ENCODE results near the gene PPP2CA. TPM values are rescaled to one million over a fixed set of nuclear protein-coding genes. Genes with fewer than 3 reads are reported as not detected.

PPP2CA gene
- 215 to 280 TPM (median 271 TPM) in 5 replicates for total RNA-seq (2022; extraction: Qiagen RNA extraction)

GRCh38 chr5:134225780-134226440, at the start of gene PPP2CA:
PPP2CA (minus strand) TSS chr5:134226073; CDS start chr5:134225861, 212 bp downstream.

GRCh38 chr5:134176511-134177368, 49.1 kb downstream of the PPP2CA start, which contains the start of gene SKP1:
SKP1 (minus strand) TSS chr5:134176950; CDS start chr5:134174022, 2,928 bp downstream.

Other genes starting within 250 kb of the PPP2CA start
- gene VDAC1, start 221.1 kb downstream of the PPP2CA start, total RNA-seq (2022; extraction: Qiagen RNA extraction): 388 to 404 TPM (median 395 TPM) in 5 replicates
- 9.7 to 11.2 TPM (median 11.1 TPM) in 5 replicates for gene TCF7, start 111.4 kb downstream of the PPP2CA start, total RNA-seq (2022; extraction: Qiagen RNA extraction)
- 608 to 781 TPM (median 629 TPM) in 5 replicates for gene SKP1, start 49.1 kb downstream of the PPP2CA start, total RNA-seq (2022; extraction: Qiagen RNA extraction)
- 1.1 to 1.4 TPM (median 1.2 TPM) in 5 replicates for gene CDKL3, start 141.1 kb upstream of the PPP2CA start, total RNA-seq (2022; extraction: Qiagen RNA extraction)
- 56.4 to 79.6 TPM (median 65.8 TPM) in 5 replicates for gene UBE2B, start 145.5 kb upstream of the PPP2CA start, total RNA-seq (2022; extraction: Qiagen RNA extraction)
- gene CDKN2AIPNL, start 185.8 kb upstream of the PPP2CA start, total RNA-seq (2022; extraction: Qiagen RNA extraction): 38.7 to 46.7 TPM (median 43.6 TPM) in 5 replicates

Data from A549 treated with Hydrocortisone at 1 μM for 4 hours (cell line).